Measurements from ENCODE around the gene INPP4A.
A peak's percentile ranks its signal among the peaks of the same experiment; 100 is the strongest.

INPP4A gene

GRCh38 chr2:98461498-98462049, 16.9 kb downstream of the INPP4A start:
- no peak for DNase-seq

GRCh38 chr2:98463081-98463481, 18.4 kb downstream of the INPP4A start:
- DNase-seq = no peak

DNA sequence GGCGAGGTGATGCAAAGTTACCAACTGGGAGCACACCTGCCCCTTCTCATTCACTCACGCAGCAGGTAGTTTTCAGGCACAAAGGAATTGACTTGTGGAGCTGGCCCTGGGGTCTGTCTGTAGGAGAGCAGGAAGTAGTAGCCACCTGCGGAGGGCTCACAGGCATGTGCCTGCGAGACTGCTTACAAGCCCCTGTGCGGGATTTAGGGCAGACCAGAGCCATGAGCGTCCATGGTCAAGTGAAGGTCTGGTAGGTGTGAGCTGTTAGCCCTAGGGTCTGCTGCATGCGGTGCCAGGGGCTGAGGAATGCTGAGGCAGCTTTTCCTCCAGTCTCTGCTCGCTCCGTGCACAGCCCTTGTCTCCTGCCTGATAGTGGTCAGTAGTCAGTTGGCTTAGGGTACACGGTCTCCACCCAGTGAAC, 18.9 kb downstream of the INPP4A start:
- no peak for DNase-seq

DNA sequence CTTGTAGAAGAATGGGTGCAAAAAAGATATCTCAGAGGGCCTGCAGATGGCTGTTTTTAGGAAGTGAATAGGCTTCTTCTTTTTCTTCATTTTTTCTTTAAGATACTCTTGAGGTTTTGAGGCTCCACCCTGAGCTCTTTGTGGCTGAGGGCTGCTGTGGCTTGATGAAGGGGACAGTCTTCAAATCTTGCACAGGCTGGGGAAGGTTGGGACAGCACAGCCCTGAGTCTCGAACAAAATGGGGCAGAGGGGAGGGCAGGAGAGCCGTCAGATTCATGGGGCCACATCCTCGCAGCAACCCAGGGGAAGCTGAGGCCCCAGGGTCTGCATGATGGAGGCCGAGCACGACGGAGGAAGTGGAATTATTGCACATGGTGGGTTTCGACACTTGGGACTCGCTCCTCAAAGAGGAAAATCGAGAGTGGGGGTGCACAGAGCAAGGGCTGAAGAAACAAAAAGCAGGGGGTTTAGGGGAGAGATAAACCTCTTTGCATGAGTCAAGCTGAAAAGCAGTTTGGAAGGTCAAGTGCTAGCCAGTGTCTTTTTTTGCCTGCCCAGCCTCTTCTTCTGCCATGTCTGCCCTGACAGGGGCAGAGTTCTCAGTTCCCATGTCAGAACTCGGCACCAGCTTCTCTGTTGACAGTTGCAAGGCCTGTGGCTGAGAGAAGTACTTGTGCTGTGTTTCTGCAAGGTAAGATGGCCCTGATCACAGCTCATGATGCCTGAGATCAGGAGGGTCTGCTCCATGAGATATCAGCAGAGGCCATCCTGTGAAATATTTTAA, 19.5 kb downstream of the INPP4A start:
- DNase-seq = no peak

DNA sequence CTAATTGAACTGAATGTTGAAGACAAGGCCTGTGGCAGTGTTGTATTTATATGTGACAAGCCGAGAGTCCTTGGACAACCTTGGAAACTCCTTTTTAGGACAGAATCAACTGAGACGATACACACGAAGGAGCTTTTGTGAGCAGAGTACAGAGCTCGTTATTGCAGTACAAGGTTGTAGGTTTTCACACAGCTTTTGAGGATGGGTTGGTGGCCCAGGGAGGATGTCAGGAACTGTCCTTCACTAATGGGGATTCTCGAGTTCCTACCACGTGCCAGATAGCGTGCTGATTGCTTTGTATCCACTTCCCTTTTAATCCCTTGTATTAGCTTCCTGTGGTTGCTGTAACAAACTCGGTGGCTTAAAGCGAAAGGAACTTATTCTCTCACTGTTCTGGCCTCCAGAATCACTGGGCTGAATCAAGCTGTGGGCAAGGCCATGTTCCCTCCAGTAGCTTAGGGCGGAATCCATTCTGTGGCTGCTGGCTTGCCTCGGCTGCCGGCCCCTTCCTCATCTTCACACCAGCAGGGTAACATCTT, 20.2 kb downstream of the INPP4A start:
- DNase-seq = no peak

- DNase-seq = peak; percentile 70
Measured at GRCh38 chr2:98465456-98466226, 21.0 kb downstream of the INPP4A start.

DNA sequence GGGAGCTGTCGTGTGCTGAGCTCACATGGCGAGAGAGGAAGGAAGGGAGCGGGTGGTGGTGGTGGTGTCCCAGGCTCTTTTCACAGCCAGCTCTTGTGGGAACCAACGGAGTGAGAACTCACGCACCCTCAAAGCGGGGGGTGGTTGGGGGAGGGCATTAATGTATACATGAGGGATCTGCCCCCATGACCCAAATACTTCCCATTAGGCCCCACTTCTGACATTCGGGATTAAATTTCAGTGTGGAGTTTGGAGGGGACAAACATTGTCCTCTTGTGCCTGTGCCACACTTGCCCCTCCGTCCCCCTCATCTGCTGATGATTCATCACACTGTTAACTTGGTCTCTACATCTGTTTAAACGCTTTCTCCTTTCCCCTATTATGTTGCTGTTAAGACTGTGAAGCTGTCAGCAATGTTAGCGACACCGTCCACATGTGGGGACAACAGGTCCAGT, 22.5 kb downstream of the INPP4A start:
- no peak for DNase-seq

GRCh38 chr2:98467652-98468051, 23.0 kb downstream of the INPP4A start:
- no peak for DNase-seq

DNA sequence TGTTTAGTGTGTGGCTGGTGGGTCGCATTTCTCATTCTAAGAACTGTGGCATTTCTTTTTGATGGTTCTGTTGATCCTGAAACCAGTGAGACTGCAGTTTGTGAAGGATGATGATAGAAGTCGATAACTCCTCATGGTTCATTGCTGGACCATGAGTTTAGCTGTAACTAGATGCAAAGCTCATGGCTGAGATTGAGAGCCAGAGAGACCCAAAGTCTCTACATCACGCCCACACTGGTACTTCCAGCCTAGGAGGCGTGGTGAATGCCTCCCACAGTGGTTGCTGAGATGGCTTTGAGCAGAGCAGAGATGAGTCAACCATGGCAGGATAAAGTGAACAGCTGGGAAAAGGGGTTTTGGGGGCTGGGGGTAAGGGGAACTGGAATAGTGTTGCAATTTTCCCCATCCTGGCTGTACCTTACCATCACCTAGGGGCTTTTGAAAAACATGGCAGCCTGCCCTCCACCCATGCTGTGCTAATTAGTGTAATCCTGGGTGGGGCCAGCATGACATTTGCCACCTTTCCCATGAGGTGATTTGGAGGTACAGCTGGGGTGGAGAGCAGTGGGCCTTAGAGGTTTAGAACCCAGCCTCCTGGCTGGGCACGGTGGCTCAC, 24.1 kb downstream of the INPP4A start:
- no peak for DNase-seq

GRCh38 chr2:98469862-98470544, 25.3 kb downstream of the INPP4A start:
- DNase-seq = no peak

DNA sequence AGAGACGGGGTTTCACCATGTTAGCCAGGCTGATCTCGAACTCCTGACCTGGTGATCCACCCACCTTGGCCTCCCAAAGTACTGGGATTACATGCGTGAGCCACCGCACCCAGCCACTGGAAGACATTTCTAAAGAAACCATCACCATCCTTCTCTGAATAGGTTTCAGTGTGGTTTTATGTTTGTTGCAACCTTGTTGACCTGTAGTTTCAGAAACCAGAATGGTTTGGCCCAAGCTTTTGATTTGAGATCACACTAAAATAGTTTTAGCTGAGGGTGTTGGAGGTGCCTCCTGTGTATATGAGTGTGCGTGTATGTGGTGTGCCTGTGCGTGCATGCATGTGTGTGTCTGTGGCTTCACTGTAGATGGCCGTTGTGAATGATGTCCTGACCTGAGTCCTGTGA, 26.2 kb downstream of the INPP4A start:
- no peak for DNase-seq

DNA sequence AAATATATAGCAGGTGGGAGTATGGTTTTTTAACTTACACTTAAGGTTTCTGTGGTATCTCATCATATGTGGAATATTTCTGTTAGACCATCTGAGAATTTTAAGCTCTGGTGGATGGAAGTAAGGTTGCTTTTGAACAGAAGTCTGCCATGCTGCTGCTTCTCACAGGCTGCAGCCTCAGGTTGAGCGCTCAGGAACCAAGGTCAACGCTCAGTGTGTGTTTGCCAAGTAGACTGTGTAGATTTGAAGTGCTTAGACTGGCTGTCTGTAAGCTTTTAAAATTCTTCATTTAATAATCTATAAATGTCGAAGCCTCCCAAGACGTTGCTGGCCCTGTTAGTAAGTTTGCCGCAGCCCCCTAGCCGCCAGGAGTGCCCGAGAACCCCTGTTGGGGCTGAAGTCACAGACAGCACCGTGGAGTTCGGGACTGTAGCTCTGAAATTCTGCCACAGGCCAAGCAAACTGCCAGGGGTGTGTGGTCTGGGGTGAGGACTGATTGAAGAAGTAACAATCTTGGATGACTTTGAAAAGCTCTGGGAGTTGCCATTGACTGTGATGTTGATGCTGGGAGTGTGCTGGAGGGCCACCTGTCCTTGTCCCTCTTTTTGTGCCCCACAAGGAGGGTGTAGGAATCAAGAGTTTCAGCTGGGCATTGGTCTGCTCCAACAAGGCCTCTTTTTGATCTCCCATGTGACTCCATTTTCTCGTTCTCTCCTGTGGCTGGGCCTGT, 26.9 kb downstream of the INPP4A start:
- no peak for DNase-seq

- DNase-seq = no peak
Measured at GRCh38 chr2:98472132-98472650, 27.5 kb downstream of the INPP4A start.

DNA sequence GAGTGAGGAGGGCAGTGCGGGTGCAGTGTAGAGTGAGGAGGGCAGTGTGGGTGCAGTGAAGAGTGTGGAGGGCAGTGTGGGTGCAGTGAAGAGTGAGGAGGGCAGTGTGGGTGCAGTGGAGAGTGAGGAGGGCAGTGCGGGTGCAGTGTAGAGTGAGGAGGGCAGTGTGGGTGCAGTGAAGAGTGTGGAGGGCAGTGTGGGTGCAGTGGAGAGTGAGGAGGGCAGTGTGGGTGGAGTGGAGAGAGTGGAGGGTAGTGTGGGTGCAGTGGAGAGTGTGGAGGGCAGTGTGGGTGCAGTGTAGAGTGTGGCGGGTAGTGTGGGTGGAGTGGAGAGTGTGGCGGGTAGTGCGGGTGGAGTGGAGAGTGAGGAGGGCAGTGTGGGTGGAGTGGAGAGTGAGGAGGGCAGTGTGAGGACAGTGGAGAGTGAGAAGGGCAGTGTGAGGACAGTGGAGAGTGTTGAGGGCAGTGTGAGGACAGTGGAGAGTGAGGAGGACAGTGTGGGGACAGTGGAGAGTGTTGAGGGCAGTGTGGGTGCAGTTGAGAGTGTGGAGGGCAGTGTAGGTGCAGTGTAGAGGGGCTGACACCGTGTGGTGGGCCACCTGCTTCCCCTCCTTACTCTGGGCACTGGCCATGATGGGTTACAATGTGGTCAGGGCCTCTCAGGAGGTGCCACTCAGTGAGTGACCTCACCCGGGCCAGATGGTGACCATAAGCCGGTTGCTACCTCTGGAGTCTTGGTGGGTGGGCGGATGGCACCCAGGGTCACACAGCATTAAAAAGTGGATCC, 28.5 kb downstream of the INPP4A start:
- no peak for DNase-seq

DNA sequence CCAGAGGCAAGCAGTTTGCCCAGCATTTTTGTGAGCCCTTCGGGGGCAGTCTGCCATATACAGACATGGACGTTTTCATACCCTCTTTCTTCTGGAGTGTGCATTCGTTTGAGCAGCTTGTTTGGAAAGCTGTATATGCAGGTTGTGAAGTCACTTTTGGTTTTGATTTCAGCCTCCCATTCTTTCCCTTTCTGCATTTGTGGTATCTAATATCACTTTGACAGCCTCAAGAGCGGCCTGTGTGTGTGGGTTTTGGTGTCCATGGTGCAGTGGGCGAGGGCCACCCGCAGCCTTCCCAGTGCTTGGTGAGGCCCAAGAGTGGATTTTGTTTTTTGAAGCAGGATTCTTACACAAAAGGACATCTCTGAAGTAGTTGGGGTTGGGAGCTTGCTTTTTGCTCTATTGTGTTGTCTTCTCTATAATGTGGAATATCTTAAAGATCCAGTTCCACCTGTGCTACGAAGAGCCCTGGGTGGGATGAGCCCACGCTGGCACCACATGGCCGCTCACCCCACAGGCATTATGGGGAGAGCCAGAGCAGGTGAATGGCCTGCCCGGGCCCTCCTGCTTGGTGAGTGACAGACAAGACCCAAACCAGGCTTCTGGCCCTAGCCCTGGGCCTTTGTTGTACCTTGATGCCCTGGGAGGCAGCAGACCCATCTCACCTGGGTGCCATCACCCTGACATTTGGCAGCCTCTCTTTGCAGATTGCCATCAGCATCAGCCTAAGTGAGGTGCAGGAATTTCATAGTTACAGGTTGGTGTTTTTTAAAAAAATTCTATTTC, 29.5 kb downstream of the INPP4A start:
- no peak for DNase-seq

DNA sequence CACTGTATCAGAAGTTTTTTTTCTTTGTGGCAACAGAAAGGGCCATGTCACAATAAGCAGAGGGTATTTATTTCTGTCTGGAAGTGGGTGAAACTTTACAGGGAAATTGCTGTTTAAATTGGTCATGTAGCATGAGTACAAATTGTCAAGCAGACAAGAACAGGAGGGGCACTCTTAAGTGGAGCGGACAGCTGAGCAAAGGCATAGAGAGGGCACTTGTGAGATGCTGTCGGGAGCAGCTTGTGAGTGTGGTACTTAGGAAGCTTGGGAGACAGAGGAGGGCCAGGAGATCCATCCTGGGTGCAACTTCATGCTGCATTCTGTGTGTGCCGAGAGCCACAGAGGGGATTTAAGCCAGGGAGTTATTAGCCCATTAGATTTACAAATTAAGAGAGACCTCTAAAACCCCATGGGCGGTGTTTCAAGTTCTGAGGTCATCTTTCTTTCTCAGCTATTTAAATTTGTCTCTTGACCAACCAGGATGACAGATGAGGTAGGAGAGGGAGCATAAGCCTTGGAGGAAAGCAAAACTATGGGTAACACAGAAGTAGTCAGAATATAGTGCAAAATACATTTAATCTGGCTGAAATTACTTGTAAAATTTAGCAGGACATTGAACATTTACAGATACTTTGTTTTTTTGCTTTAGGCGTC, 30.4 kb downstream of the INPP4A start:
- no peak for DNase-seq

DNA sequence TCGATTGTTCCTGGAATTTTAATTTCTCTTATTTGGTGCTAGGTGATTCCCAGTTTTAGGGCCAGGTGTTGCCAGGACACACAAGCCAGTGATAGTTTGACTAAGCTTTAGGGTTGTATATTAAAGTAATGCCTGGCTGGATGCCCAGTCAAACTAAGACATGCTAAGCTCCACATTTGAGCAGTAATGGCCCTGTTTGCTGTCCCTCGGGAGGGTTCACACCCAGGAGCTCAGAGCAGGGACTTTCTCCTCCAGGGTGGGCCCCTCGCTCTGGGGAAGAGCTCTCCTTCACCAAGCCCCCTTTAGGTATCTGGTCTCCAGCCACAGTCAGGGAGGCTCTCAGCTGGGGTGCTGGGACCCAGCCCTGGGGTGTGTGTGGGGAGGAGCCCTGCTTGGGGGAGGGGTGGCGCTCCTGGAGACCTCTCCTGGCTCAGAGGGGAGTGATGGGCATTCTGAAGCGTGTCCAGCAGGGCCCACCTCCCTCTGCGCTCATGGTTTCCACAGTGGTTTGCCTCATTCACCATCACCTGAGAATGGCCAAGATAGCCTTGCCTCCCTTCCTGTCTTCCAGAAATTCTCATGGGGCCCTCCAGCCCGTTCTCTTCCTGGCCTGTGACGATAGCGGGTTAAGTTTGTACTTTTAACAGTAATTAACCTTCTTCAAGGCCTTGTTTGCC, 31.7 kb downstream of the INPP4A start:
- DNase-seq = peak; percentile 45

DNA sequence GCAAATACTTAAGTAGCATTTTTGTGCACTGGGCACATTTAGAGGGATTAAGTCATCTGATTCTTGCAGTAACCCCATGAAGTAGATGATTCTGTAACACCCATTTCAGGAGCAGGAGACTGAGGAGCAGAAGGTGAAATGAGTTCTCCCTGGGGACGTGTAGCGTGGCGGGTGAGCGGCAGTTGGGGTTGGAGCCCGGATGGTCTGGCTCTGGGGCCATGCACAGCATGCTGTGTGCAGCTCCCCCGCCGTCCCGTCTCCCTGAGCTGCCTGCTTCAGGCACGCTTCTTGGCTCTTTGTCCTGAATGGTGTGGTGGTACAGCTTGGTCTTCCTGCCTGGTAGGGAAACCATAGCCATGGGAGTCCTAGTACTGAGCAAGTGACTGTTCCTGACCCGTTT, 32.4 kb downstream of the INPP4A start:
- DNase-seq = no peak

DNA sequence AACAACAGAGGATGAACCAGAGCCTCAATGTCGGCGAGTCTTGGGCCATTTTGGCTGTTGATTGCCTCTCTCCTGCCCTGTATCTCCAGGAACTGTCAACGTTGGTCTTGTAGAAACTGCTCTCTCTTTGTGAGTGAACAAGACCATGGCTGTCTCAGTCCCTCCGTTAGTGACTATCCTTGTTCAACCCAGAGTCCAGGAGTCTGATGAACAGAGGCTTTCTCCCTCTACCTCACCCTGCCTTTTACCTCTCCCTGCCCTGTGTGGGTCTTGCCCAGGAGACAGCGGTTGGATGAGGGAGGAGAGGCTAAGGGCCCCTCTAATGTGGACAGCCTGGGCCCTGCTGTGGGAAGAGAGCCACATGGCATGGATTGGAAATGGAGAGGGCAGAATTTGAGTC, 32.8 kb downstream of the INPP4A start:
- DNase-seq = no peak

Measured in DMS153 (cell line).